Fibroblast of villous mesenchyme (primary cell): ENCODE data around the gene RFLNA. TPM values are rescaled to one million over a fixed set of nuclear protein-coding genes. Genes with fewer than 3 reads are reported as not detected.
A peak's percentile ranks its signal among the peaks of the same experiment; 100 is the strongest.

Experiments
- DNase-seq: peaks from one replicate; pipeline ENCODE4 v3.0.0-alpha.2; 2010; ENCODE audit warnings: low read depth
- H3K4me3 ChIP-seq: 2 replicates; pipeline ENCODE4 v1.5.1; 2011; ENCODE audit warnings: low read depth, mild to moderate bottlenecking, low read length
- CTCF ChIP-seq: IDR thresholded peaks from 2 replicates; pipeline ENCODE4 v1.5.1; 2012; ENCODE audit warnings: low read depth, mild to moderate bottlenecking, low read length; ENCODE audit not compliant: insufficient read depth
- total RNA-seq: library from RNA; depleted of rRNA; stranded (reverse); fragments of >200 nt; gene quantifications from 2 replicates; pipeline ENCODE4 v1.2.3, GENCODE V29; 2012

RFLNA gene
- total RNA-seq, 1 donor = 5.6 TPM

- no peak for TF ChIP-seq CTCF
- DNase-seq = no peak
- no peak overlapping the region for H3K4me3 ChIP-seq
Observed at GRCh38 chr12:124328636-124329035, 33.7 kb downstream of the RFLNA start.

GRCh38 chr12:124332058-124332672 is 37.3 kb downstream of the RFLNA start:
- DNase-seq = no peak
- peak; percentile 25 for TF ChIP-seq CTCF
- H3K4me3 ChIP-seq = no peak overlapping the region

- DNase-seq = no peak
- no peak overlapping the region for H3K4me3 ChIP-seq
- TF ChIP-seq CTCF = no peak
Observed at GRCh38 chr12:124332900-124333299, 38.0 kb downstream of the RFLNA start.

- H3K4me3 ChIP-seq = no peak overlapping the region
- TF ChIP-seq CTCF = no peak
- DNase-seq = no peak
Observed at GRCh38 chr12:124333724-124334123, 38.8 kb downstream of the RFLNA start.

GRCh38 chr12:124334266-124334665 is 39.4 kb downstream of the RFLNA start:
- H3K4me3 ChIP-seq = no peak overlapping the region
- no peak for TF ChIP-seq CTCF
- DNase-seq = no peak

GRCh38 chr12:124334976-124335375 is 40.1 kb downstream of the RFLNA start:
- no peak for TF ChIP-seq CTCF
- DNase-seq = no peak

More at GRCh38 chr12:124334976-124335375, 40.1 kb downstream of the RFLNA start:
- no peak overlapping the region for H3K4me3 ChIP-seq
